ENCODE data around the gene RAB39A. TPM values are rescaled to one million over a fixed set of nuclear protein-coding genes. Genes with fewer than 3 reads are reported as not detected.

Gene RAB39A
- total and polyA plus RNA-seq, 10 of the 15 experiments (the other 5 are each of a cell fraction or from before 2014, with no cell fraction given) = 0.10 to 9.2 (median 4.9) TPM

GRCh38 chr11:108009497-108010370 lies 81.5 kb downstream of the RAB39A start:
- ChIA-PET SMC1A (ENCODE audit: uncharacterized antibody, unreplicated experiment) (interaction anchor here (0.6 to 2.1 kb wide), 22 partner anchors 9 to 646 kb away, joined by 3 to 13 read pairs (median 4); partner anchors contain the start of gene ATM), CTCF (interaction anchor here (0.5 to 3.2 kb wide), 31 partner anchors 9 to 320 kb away, joined by 3 to 23 read pairs (median 5); partner anchors contain the start of genes ATM and NPAT), POLR2A (interaction anchor here (0.8 to 1.7 kb wide), 8 partner anchors 11 to 169 kb away, joined by 3 to 5 read pairs (median 3); no protein-coding TSS in a partner anchor), RAD21 (ENCODE audit: unreplicated experiment) (interaction anchor here (0.7 to 3.3 kb wide), 14 partner anchors 9 to 656 kb away, joined by 3 to 30 read pairs (median 4); partner anchors contain the start of genes ATM and NPAT)
- peak; percentile 2 for TF ChIP-seq MEF2B (IDR thresholded peaks at IDR 0.05; ENCODE audit: partially characterized antibody, poor library complexity, severe bottlenecking)
- no peak for TF ChIP-seq FOS (IDR thresholded peaks at IDR 0.05; ENCODE audit: borderline replicate concordance, extremely low read depth, insufficient read length)
- H3K9me3 ChIP-seq (replicated peaks; ENCODE audit: control insufficient read depth, insufficient read depth, low read length) = no peaks in the 10 kb centered on the region
- no peaks in the 10 kb centered on the region for H4K20me1 ChIP-seq (ENCODE audit: control insufficient read depth, insufficient read depth)
- H3K4me2 ChIP-seq (ENCODE audit: control insufficient read depth, insufficient read depth) = peak overlapping the region; percentile 94
- no peaks in the 10 kb centered on the region; a peak in 1 of 4 replicates for H3K36me3 ChIP-seq (ENCODE audit: control insufficient read depth in 2 of 2, insufficient read depth in 2 of 2, low read length in 1 of 2)
- no peak for FAIRE-seq
- in situ Hi-C loops (cut with MboI) = loop anchor here (10.0 kb wide), 1 partner anchor 645 kb away; no protein-coding TSS in a partner anchor
- peak overlapping the region; percentile 80 for H3K4me3 ChIP-seq
- peak overlapping the region; percentile 94 for H2AFZ ChIP-seq (ENCODE audit: control insufficient read depth, low read depth, low read length)
- WGBS (ENCODE audit: insufficient coverage, insufficient replicate concordance, low lambda C conversion rate, missing lambda C conversion rate) = 2% methylated on average over 31 of the region's 31 CpGs
- no peak for DNase-seq (ENCODE audit: low read depth, low spot score)
- no peaks in the 10 kb centered on the region for H3K27me3 ChIP-seq (replicated peaks in 1 of 2; ENCODE audit: control insufficient read depth in 2 of 2, insufficient read depth in 2 of 2, low read length in 1 of 2)
- intact Hi-C loops (cut with micrococcal nuclease; ENCODE audit: unreplicated experiment) = loop anchor here (10.0 kb wide), 3 partner anchors 445 to 655 kb away; partner anchors contain the start of genes ALKBH8 and DDX10
- H3K27ac ChIP-seq (ENCODE audit: control insufficient read depth, insufficient read depth) = peak overlapping the region; percentile 80
- TSS peak; percentile 66 for BruUV-seq (replicated peaks)
- peak; percentile 13 for ATAC-seq
- H3K79me2 ChIP-seq (ENCODE audit: control insufficient read depth, insufficient read depth, low read length) = peaks cover 61% of the 10 kb centered on the region
- peak overlapping the region; percentile 85 for H3K9ac ChIP-seq (ENCODE audit: control insufficient read depth, insufficient read depth, low read length)
- no peaks in the 10 kb centered on the region for H3K4me1 ChIP-seq (ENCODE audit: control insufficient read depth, insufficient read depth, low read length)
